B cell (primary cell): ENCODE data around the gene CXorf66. TPM values are rescaled to one million over a fixed set of nuclear protein-coding genes. Genes with fewer than 3 reads are reported as not detected.

Source experiments
- ATAC-seq: fragments of 200-7000 bp; cut with Tn5 transposase; one replicate; pipeline ENCODE4 v1.10.0; 2021; ENCODE audit warnings: low read depth, mild to moderate bottlenecking, moderate number of reproducible peaks, moderate library complexity
- CTCF ChIA-PET: fragments of 350-600 bp; sonication (Branson Sonifier 250); formaldehyde crosslinking; loops from one replicate; lab custom pipeline; 2021; ENCODE audit warnings: antibody characterized with exemption, inconsistent platforms; lab: Charles Lee
- POLR2A ChIA-PET: fragments of 350-600 bp; sonication (Branson Sonifier 250); formaldehyde crosslinking; loops from one replicate; lab custom pipeline; 2021; ENCODE audit warnings: antibody characterized with exemption; lab: Charles Lee
- DNase-seq: peaks from one replicate; pipeline ENCODE4 v3.0.0; 2013
- H2AFZ ChIP-seq: 2 replicates; pipeline ENCODE4 v1.6.1; 2012; ENCODE audit warnings: mild to moderate bottlenecking, low read depth, low read length; ENCODE audit not compliant: insufficient read depth, poor library complexity, severe bottlenecking
- H3K27ac ChIP-seq, 2 donors: 1 replicate in 1 of 2; 2 replicates in 1 of 2; pipeline ENCODE4 v1.5.1; 2012 to 2013; ENCODE audit warnings: low read length in 2 of 2, mild to moderate bottlenecking in 2 of 2, moderate library complexity in 1 of 2
- H3K27me3 ChIP-seq, 4 experiments: fragments of 200-600 bp in 1 of 4; sonication (generic) in 1 of 4; replicated peaks in 1 of 4; 1 replicate in 2 of 4; 2 replicates in 2 of 4; pipeline versions ENCODE4 v1.6.1 to v1.7.0; 2013 to 2016; ENCODE audit warnings: low read length in 3 of 4, mild to moderate bottlenecking in 2 of 4, mixed read lengths in 1 of 4, moderate library complexity in 1 of 4; ENCODE audit not compliant: insufficient read depth in 4 of 4, control insufficient read depth in 3 of 4; ENCODE audit errors: control extremely low read depth in 1 of 4
- H3K36me3 ChIP-seq, 2 experiments: replicated peaks in 1 of 2; 1 replicate in 1 of 2; 2 replicates in 1 of 2; pipeline versions ENCODE4 v1.6.1 to v1.7.1; 2013; ENCODE audit warnings: low read length in 1 of 2; ENCODE audit not compliant: insufficient read depth in 2 of 2, control insufficient read depth in 1 of 2; ENCODE audit errors: control extremely low read depth in 1 of 2, extremely low read depth in 1 of 2
- H3K4me1 ChIP-seq, 2 donors: fragments of 200-600 bp in 1 of 2; sonication (generic) in 1 of 2; 1 replicate in 1 of 2; 2 replicates in 1 of 2; pipeline versions ENCODE4 v1.5.1 to v1.6.1; 2013 to 2017; ENCODE audit warnings: low read length in 2 of 2; ENCODE audit not compliant: control insufficient read depth in 2 of 2, insufficient read depth in 2 of 2
- H3K4me2 ChIP-seq: replicated peaks from 2 replicates; pipeline ENCODE3; 2012; ENCODE audit warnings: mild to moderate bottlenecking, low read depth, low read length; ENCODE audit not compliant: poor library complexity, severe bottlenecking
- H3K4me3 ChIP-seq, 5 experiments: fragments of 200-600 bp in 1 of 5; sonication (generic) in 1 of 5; 1 replicate in 3 of 5; 2 replicates in 2 of 5; pipeline versions ENCODE4 v1.5.1 to v1.7.0; 2011 to 2016; ENCODE audit warnings: low read length in 4 of 5, mild to moderate bottlenecking in 4 of 5, low read depth in 2 of 5, control low read depth in 1 of 5, moderate library complexity in 1 of 5; ENCODE audit not compliant: insufficient read depth in 1 of 5; ENCODE audit errors: control extremely low read depth in 1 of 5, extremely low read depth in 1 of 5
- H3K79me2 ChIP-seq: fragments of 200-600 bp; sonication (generic); one replicate; pipeline ENCODE4 v1.6.0; 2016; ENCODE audit warnings: low read length; ENCODE audit not compliant: control insufficient read depth, insufficient read depth
- H3K9ac ChIP-seq: fragments of 200-600 bp; sonication (generic); 2 replicates; pipeline ENCODE4 v1.6.1; 2017; ENCODE audit warnings: mild to moderate bottlenecking, low read length, moderate library complexity
- H3K9me3 ChIP-seq, 3 donors: one replicate each; pipeline versions ENCODE4 v1.6.1 to v1.7.1; 2013; ENCODE audit warnings: low read length in 2 of 3; ENCODE audit not compliant: control insufficient read depth in 2 of 3, insufficient read depth in 1 of 3; ENCODE audit errors: control extremely low read depth in 1 of 3
- H4K20me1 ChIP-seq: 2 replicates; pipeline ENCODE4 v1.6.0; 2012; ENCODE audit warnings: mild to moderate bottlenecking, low read length; ENCODE audit not compliant: insufficient read depth, control insufficient read depth, poor library complexity, severe bottlenecking
- H3K27ac Mint-ChIP-seq: one replicate; pipeline ENCODE4 v1.8.0; 2021; ENCODE audit warnings: mixed read lengths
- H3K27me3 Mint-ChIP-seq: one replicate; pipeline ENCODE4 v1.8.0; 2021; ENCODE audit warnings: mixed read lengths
- H3K4me1 Mint-ChIP-seq: one replicate; pipeline ENCODE4 v1.8.0; 2021; ENCODE audit warnings: mixed read lengths
- H3K4me3 Mint-ChIP-seq: one replicate; pipeline ENCODE4 v1.8.0; 2021; ENCODE audit warnings: mixed read lengths
- H3K9me3 Mint-ChIP-seq: one replicate; pipeline ENCODE4 v1.8.0; 2022; ENCODE audit warnings: mixed read lengths; ENCODE audit not compliant: insufficient read depth
- CTCF ChIP-seq: fragments of 200-600 bp; IDR thresholded peaks from one replicate; pipeline ENCODE4 v1.8.0; 2022; ENCODE audit warnings: antibody characterized with exemption, mild to moderate bottlenecking
- EZH2 ChIP-seq: IDR thresholded peaks from 2 replicates; pipeline ENCODE4 v1.6.1; 2012; ENCODE audit warnings: borderline replicate concordance, low read depth, mild to moderate bottlenecking, moderate library complexity, low read length; ENCODE audit not compliant: insufficient read depth, poor library complexity, severe bottlenecking
- WGBS: methylation state at CpG from one replicate; pipeline ENCODE4 v1.1.5; 2013; ENCODE audit warnings: missing lambda C conversion rate; ENCODE audit not compliant: insufficient coverage; 5-methylcytosine and 5-hydroxymethylcytosine counted together
- intact Hi-C: fragments of 100-400 bp; cut with micrococcal nuclease; formaldehyde crosslinking; loops from one replicate; pipeline ENCODE4 v1.10.0; 2022
- polyA plus RNA-seq: library from polyadenylated mRNA; depleted of rRNA; stranded (reverse); fragments of >200 nt; gene quantifications from 2 replicates; pipeline ENCODE4 v1.2.3, GENCODE V29; 2012
- total RNA-seq, 2 donors: library from RNA; stranded (reverse); fragments of 120-200 nt in 1 of 2; gene quantifications; 1 replicate in 1 of 2; 2 replicates in 1 of 2; pipeline versions ENCODE4 v1.2.3 to v1.2.4, GENCODE V29; 2013 to 2022

CXorf66 gene
- total and polyA plus RNA-seq, 2 donors (not counting 1 experiment from before 2014, with no cell fraction given): not detected

GRCh38 chrX:139972113-139972512 lies 6.8 kb upstream of the CXorf66 start:
- Histone ChIP-seq H3K9me3 (no peaks in the 10 kb centered on the region), H3K27me3 (peaks cover 0 to 3% (median 0%) of the 10 kb centered on the region in 4 experiments), H4K20me1 (no peaks in the 10 kb centered on the region), H3K9ac (no peak overlapping the region), H3K4me1 (no peaks in the 10 kb centered on the region), H3K36me3 (no peaks in the 10 kb centered on the region), H3K27ac (no peak overlapping the region), H3K79me2 (no peaks in the 10 kb centered on the region), H3K4me3 (no peak overlapping the region), H2AFZ (no peak overlapping the region), H3K4me2 (no peak overlapping the region)
- no peak for TF ChIP-seq EZH2
- no peak for TF ChIP-seq CTCF
- WGBS: no CpG with 5 or more reads among the region's 5 CpGs
- Mint-ChIP-seq H3K9me3 (peaks cover 4% of the 10 kb centered on the region), H3K27me3 (peaks cover 9% of the 10 kb centered on the region), H3K27ac (no peak overlapping the region), H3K4me3 (no peak overlapping the region), H3K4me1 (no peaks in the 10 kb centered on the region)
- ChIA-PET CTCF (no interaction called here), POLR2A (no interaction called here)
- intact Hi-C loops: no loop called here
- ATAC-seq (no peak), DNase-seq (no peak)

DNA sequence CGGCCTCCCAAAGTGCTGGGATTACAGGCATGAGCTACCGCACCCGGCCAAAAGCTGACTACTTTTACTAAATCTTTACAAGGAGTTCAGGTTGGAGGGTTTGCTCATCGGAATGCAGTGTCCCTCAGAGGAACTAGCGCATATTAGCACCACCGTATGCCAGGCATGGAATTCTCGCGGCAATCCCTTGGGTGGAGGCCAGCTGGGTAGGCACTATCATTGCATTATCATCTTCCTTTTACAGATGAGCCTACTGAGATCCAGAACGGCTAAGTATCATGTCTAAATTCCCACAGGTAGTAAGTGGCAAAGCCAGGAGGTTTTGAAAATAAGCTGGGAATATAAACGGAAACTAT lies 6.1 kb upstream of the CXorf66 start:
- Mint-ChIP-seq H3K27ac (no peak overlapping the region), H3K9me3 (peaks cover 4% of the 10 kb centered on the region), H3K27me3 (peaks cover 8% of the 10 kb centered on the region), H3K4me3 (no peak overlapping the region), H3K4me1 (no peaks in the 10 kb centered on the region)
- no peak overlapping the region for H3K9ac ChIP-seq
- WGBS: 80% methylated on average over 1 of the region's 10 CpGs
- TF ChIP-seq EZH2: no peak
- TF ChIP-seq CTCF: no peak
- no peak overlapping the region for H3K4me2 ChIP-seq
- H3K4me3 ChIP-seq: no peak overlapping the region
- no peak overlapping the region for H3K27ac ChIP-seq
- ATAC-seq (no peak), DNase-seq (no peak)
- no peaks in the 10 kb centered on the region for H3K36me3 ChIP-seq
- H4K20me1 ChIP-seq: no peaks in the 10 kb centered on the region
- peaks cover 0 to 3% (median 0%) of the 10 kb centered on the region in 4 experiments for H3K27me3 ChIP-seq
- intact Hi-C loops: no loop called here
- H3K79me2 ChIP-seq: no peaks in the 10 kb centered on the region
- H2AFZ ChIP-seq: no peak overlapping the region
- POLR2A ChIA-PET: no interaction called here
- no peaks in the 10 kb centered on the region for H3K9me3 ChIP-seq
- CTCF ChIA-PET: no interaction called here
- H3K4me1 ChIP-seq: no peaks in the 10 kb centered on the region
